K562 (cell line): ENCODE measurements around the gene GABBR1. TPM values are rescaled to one million over a fixed set of nuclear protein-coding genes. Genes with fewer than 3 reads are reported as not detected.

Experiments used
- ARNT ChIP-seq, 2 experiments: fragments of 450-650 bp; IDR thresholded peaks; 2 replicates each; pipeline ENCODE4 v1.6.1; 2016; ENCODE audit warnings: mild to moderate bottlenecking in 1 of 2
- DPF2 ChIP-seq: fragments of 450-650 bp; IDR thresholded peaks from 2 replicates; pipeline ENCODE4 v1.6.1; 2016
- GABPB1 ChIP-seq: sonication (generic); formaldehyde crosslinking; IDR thresholded peaks from 2 replicates; pipeline ENCODE4 v1.8.0; 2022; ENCODE audit warnings: mild to moderate bottlenecking, missing genetic modification reagents
- HDGF ChIP-seq: fragments of 450-650 bp; IDR thresholded peaks from 2 replicates; pipeline ENCODE4 v1.6.1; 2016
- MCM2 ChIP-seq: fragments of 450-650 bp; IDR thresholded peaks from 2 replicates; pipeline ENCODE4 v1.6.1; 2017; ENCODE audit warnings: low read depth, mild to moderate bottlenecking
- NFRKB ChIP-seq: fragments of 450-650 bp; IDR thresholded peaks from 2 replicates; pipeline ENCODE4 v1.6.1; 2016; ENCODE audit warnings: low read depth
- NR2C1 ChIP-seq, 2 experiments: fragments of 450-650 bp; IDR thresholded peaks; 2 replicates each; pipeline ENCODE4 v1.6.1; 2017; ENCODE audit warnings: mild to moderate bottlenecking in 2 of 2, antibody characterized with exemption in 1 of 2, inconsistent platforms in 1 of 2, missing compliant biosample characterization in 1 of 2, missing genetic modification characterization in 1 of 2
- PPARD ChIP-seq: fragments of 250-450 bp; sonication (Bioruptor Pico); IDR thresholded peaks from 2 replicates; pipeline ENCODE4 v1.8.0; 2022; ENCODE audit warnings: inconsistent platforms, mild to moderate bottlenecking, moderate library complexity
- RB1 ChIP-seq: fragments of 450-650 bp; IDR thresholded peaks from 2 replicates; pipeline ENCODE4 v1.6.1; 2017; ENCODE audit warnings: low read depth, mild to moderate bottlenecking
- ZFP36 ChIP-seq: fragments of 150-350 bp; IDR thresholded peaks from 2 replicates; pipeline ENCODE4 v1.6.1; 2018; ENCODE audit warnings: low read length, low read depth; ENCODE audit not compliant: partially characterized antibody
- ZNF3 ChIP-seq: fragments of 250-450 bp; sonication (Bioruptor Pico); IDR thresholded peaks from 2 replicates; pipeline ENCODE4 v1.5.0; 2021; ENCODE audit warnings: mild to moderate bottlenecking, moderate library complexity
- ZNF431 ChIP-seq: sonication (generic); formaldehyde crosslinking; IDR thresholded peaks from 2 replicates; pipeline ENCODE4 v1.8.0; 2022; ENCODE audit warnings: mild to moderate bottlenecking, missing genetic modification reagents
- ZNF707 ChIP-seq: fragments of 250-450 bp; sonication (Bioruptor Pico); conservative IDR thresholded peaks from 2 replicates; pipeline ENCODE4 v1.8.0; 2022; ENCODE audit warnings: inconsistent platforms, mild to moderate bottlenecking, moderate library complexity
- ZSCAN32 ChIP-seq: fragments of 450-650 bp; formaldehyde crosslinking; IDR thresholded peaks from 2 replicates; pipeline ENCODE4 v1.4.0; 2020; ENCODE audit warnings: mild to moderate bottlenecking, moderate library complexity
- polyA plus RNA-seq, 8 experiments: library from polyadenylated mRNA; depleted of rRNA in 4 of 8; stranded (reverse) in 5 of 8; unstranded in 3 of 8; fragments of >200 nt; fragmentation: Nextera tagmentation in 2 of 8; fragmentation: Illumina TruSeq in 1 of 8; extraction: Ambion mirVana in 2 of 8; extraction: Trizol in 1 of 8; gene quantifications; 2 replicates each; pipeline versions ENCODE4 v1.2.1 to v1.2.3, GENCODE V29; 2011 to 2014; ENCODE audit warnings: inconsistent platforms in 1 of 8, missing spikeins in 1 of 8
- total RNA-seq, 7 experiments: library from RNA; depleted of rRNA in 6 of 7; stranded (reverse); fragments of >200 nt in 6 of 7; fragmentation: Illumina TruSeq in 2 of 7; extraction: Trizol in 2 of 7; gene quantifications; 2 replicates each; pipeline versions ENCODE4 v1.2.1 to v1.2.3, GENCODE V29; 2011 to 2021; ENCODE audit warnings: low replicate concordance in 1 of 7
- TF ChIP-seq, protein P1 (sequence below): fragments of 200-800 bp; sonication (Bioruptor generic); IDR thresholded peaks from 2 replicates; pipeline ENCODE4 v1.6.1; 2016; ENCODE audit warnings: missing genetic modification characterization, missing compliant biosample characterization
- TF ChIP-seq, protein P2 (sequence below): fragments of 250-450 bp; sonication (Bioruptor Pico); IDR thresholded peaks from 2 replicates; pipeline ENCODE4 v1.8.0; 2022; ENCODE audit warnings: inconsistent platforms
- TF ChIP-seq, protein P3 (sequence below): sonication (generic); IDR thresholded peaks from 2 replicates; pipeline ENCODE4 v1.6.1; 2016
- TF ChIP-seq, protein P4 (sequence below): fragments of 250-450 bp; sonication (Bioruptor Pico); IDR thresholded peaks from 2 replicates; pipeline ENCODE4 v1.4.0; 2020; ENCODE audit warnings: mild to moderate bottlenecking, moderate library complexity

Gene GABBR1
- total and polyA plus RNA-seq, 9 of the 15 experiments (the other 6 are each of a cell fraction or from before 2014, with no cell fraction given) = 2.2 to 48.3 (median 20.8) TPM

DNA sequence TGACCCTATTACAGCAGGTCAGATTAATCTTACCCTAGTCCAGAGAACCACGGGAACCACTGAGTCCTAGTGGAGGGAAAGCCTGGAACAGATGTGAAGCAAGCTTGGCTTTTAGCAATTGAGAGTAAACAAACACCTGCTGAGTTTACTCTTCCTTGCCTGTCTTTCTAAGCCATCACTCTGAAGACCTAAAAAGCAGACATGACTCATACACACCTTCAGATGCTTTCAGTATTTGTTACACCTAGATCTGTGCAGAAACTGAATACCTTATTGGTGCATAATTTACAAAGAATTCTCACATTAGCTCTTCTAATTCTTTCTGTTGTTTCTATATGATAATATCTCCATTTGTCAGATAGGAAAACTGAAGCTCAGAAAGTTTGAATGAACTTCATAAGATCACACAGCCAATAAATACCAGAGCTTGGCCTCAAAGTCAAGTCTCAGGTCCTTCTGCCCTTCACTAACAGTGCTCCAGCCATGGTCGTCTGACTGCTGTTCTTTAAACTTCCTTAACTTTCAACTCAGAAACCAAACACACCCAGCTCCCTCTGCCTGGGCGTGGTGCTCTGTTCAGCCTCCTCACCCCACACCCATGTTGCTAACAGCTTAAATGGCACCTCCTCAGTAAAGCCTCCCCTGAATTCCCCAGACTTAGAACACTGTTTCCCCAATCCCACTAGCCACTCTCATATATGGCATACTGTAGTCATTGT lies 8.6 kb upstream of the GABBR1 start (continued):
- TF ChIP-seq ZSCAN32 (CRISPR knock-in tag) (no peak), MCM2 (no peak), ZNF431 (CRISPR knock-in tag) (no peak), ZNF3 (CRISPR knock-in tag) (no peak), DPF2 (0 out of 2 replicates have a peak, but pooled peaks have one; percentile 13), ZNF707 (no peak), ARNT (IDR thresholded peaks at IDR 0.05) (no peak), PPARD (CRISPR knock-in tag) (no peak), RB1 (no peak), ZFP36 (peak; percentile 92), NR2C1 (IDR thresholded peaks at IDR 0.05) (no peak), NR2C1 (tag; IDR thresholded peaks at IDR 0.05) (no peak), GABPB1 (CRISPR knock-in tag) (no peak), HDGF (peak; percentile 67; the same call in 1 of the 2 replicates), NFRKB (0 out of 2 replicates have a peak, but pooled peaks have one; percentile 39)
- TF ChIP-seq, protein P1, sequence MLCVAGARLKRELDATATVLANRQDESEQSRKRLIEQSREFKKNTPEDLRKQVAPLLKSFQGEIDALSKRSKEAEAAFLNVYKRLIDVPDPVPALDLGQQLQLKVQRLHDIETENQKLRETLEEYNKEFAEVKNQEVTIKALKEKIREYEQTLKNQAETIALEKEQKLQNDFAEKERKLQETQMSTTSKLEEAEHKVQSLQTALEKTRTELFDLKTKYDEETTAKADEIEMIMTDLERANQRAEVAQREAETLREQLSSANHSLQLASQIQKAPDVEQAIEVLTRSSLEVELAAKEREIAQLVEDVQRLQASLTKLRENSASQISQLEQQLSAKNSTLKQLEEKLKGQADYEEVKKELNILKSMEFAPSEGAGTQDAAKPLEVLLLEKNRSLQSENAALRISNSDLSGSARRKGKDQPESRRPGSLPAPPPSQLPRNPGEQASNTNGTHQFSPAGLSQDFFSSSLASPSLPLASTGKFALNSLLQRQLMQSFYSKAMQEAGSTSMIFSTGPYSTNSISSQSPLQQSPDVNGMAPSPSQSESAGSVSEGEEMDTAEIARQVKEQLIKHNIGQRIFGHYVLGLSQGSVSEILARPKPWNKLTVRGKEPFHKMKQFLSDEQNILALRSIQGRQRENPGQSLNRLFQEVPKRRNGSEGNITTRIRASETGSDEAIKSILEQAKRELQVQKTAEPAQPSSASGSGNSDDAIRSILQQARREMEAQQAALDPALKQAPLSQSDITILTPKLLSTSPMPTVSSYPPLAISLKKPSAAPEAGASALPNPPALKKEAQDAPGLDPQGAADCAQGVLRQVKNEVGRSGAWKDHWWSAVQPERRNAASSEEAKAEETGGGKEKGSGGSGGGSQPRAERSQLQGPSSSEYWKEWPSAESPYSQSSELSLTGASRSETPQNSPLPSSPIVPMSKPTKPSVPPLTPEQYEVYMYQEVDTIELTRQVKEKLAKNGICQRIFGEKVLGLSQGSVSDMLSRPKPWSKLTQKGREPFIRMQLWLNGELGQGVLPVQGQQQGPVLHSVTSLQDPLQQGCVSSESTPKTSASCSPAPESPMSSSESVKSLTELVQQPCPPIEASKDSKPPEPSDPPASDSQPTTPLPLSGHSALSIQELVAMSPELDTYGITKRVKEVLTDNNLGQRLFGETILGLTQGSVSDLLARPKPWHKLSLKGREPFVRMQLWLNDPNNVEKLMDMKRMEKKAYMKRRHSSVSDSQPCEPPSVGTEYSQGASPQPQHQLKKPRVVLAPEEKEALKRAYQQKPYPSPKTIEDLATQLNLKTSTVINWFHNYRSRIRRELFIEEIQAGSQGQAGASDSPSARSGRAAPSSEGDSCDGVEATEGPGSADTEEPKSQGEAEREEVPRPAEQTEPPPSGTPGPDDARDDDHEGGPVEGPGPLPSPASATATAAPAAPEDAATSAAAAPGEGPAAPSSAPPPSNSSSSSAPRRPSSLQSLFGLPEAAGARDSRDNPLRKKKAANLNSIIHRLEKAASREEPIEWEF (CRISPR knock-in tag) = no peak
- TF ChIP-seq, protein P2, sequence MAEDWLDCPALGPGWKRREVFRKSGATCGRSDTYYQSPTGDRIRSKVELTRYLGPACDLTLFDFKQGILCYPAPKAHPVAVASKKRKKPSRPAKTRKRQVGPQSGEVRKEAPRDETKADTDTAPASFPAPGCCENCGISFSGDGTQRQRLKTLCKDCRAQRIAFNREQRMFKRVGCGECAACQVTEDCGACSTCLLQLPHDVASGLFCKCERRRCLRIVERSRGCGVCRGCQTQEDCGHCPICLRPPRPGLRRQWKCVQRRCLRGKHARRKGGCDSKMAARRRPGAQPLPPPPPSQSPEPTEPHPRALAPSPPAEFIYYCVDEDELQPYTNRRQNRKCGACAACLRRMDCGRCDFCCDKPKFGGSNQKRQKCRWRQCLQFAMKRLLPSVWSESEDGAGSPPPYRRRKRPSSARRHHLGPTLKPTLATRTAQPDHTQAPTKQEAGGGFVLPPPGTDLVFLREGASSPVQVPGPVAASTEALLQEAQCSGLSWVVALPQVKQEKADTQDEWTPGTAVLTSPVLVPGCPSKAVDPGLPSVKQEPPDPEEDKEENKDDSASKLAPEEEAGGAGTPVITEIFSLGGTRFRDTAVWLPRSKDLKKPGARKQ (CRISPR knock-in tag) = no peak
- TF ChIP-seq, protein P3, sequence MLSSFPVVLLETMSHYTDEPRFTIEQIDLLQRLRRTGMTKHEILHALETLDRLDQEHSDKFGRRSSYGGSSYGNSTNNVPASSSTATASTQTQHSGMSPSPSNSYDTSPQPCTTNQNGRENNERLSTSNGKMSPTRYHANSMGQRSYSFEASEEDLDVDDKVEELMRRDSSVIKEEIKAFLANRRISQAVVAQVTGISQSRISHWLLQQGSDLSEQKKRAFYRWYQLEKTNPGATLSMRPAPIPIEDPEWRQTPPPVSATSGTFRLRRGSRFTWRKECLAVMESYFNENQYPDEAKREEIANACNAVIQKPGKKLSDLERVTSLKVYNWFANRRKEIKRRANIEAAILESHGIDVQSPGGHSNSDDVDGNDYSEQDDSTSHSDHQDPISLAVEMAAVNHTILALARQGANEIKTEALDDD = no peak
- TF ChIP-seq, protein P4, sequence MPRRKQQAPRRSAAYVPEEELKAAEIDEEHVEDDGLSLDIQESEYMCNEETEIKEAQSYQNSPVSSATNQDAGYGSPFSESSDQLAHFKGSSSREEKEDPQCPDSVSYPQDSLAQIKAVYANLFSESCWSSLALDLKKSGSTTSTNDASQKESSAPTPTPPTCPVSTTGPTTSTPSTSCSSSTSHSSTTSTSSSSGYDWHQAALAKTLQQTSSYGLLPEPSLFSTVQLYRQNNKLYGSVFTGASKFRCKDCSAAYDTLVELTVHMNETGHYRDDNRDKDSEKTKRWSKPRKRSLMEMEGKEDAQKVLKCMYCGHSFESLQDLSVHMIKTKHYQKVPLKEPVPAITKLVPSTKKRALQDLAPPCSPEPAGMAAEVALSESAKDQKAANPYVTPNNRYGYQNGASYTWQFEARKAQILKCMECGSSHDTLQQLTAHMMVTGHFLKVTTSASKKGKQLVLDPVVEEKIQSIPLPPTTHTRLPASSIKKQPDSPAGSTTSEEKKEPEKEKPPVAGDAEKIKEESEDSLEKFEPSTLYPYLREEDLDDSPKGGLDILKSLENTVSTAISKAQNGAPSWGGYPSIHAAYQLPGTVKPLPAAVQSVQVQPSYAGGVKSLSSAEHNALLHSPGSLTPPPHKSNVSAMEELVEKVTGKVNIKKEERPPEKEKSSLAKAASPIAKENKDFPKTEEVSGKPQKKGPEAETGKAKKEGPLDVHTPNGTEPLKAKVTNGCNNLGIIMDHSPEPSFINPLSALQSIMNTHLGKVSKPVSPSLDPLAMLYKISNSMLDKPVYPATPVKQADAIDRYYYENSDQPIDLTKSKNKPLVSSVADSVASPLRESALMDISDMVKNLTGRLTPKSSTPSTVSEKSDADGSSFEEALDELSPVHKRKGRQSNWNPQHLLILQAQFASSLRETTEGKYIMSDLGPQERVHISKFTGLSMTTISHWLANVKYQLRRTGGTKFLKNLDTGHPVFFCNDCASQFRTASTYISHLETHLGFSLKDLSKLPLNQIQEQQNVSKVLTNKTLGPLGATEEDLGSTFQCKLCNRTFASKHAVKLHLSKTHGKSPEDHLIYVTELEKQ (CRISPR knock-in tag) = no peak
